NCI-H2227 treated with DMSO at 0.1 percent for 48 hours (cell line): ENCODE results near the gene NRXN3.

ENCODE experiments used
- DNase-seq: peaks from one replicate; lab custom pipeline; 2025; lab: John Stamatoyannopoulos, UW

The NRXN3 gene

DNA sequence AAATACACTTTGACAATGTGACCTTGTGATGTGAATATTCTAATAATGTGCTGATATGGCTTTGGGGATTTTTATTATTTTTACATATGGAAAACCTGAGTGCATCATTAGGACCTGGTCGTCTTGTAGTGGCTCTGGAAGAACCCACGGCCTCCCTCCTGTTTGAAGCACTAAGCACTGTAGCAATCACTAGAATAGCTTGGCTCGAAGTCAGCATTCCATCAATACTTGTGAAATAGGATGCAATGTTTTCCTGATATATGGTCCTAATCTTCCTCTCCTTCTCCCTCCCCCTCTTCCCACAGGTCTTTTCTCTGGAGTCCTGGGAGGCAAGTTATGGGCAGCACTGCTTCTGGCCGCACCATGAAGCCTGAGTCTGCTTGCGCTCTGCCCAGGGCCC is 71.9 kb downstream of the NRXN3 start:
- DNase-seq = no peak

DNA sequence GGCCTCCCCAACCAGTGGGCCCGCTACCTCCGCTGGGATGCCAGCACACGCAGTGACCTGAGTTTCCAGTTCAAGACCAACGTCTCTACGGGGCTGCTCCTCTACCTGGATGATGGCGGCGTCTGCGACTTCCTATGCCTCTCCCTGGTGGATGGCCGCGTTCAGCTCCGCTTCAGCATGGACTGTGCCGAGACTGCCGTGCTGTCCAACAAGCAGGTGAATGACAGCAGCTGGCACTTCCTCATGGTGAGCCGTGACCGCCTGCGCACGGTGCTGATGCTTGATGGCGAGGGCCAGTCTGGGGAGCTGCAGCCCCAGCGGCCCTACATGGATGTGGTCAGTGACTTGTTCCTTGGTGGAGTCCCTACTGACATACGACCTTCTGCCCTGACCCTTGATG is 73.0 kb downstream of the NRXN3 start:
- no peak for DNase-seq

DNA sequence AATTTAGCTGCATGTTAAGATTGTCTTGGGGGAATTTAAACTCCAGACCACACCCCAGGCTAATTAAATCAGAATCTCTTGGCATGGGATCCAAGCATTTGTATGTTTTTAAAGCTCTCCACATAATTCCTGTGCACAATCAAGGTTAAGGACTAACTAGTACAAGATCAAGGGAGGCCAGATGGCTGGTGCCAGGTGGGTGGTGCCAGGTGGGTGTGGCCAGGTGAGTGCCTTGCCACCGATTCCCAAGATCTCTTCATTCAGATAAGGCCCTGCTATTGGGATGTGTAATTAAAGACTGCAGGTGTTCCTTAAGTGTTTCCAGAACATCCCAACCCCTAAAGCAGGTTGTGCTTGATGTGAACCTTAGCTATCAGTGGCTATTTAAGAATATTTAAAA is 75.1 kb downstream of the NRXN3 start:
- no peak for DNase-seq

DNA sequence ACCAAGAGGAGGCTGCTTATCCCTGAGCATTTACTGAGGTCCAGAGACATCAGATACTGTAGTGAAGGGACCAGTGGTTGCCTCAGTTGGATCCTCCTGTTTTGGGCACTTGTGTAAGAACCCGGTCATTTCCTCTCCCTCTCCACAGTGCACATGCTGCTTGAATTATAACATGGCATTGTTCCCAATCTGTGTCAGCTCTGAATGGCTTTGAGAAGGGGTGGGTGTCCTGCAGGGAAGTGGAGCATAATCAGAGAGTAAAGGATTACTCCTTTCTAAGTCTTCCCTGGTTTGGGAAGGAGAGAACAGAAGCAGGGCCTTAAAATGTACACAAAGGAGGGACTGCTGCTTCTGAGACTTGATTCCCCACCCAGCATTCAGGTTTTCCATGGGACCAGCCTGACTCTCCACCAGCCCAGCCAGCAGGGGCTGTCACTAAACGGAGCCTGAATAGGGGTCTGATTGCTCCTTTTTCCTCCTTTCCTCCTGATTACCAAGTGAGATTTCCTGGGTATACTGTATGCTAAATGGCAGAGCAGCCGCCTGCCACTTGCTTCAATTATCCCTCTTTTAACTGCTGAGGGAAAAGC is 78.4 kb downstream of the NRXN3 start:
- peak; percentile 32 for DNase-seq

DNA sequence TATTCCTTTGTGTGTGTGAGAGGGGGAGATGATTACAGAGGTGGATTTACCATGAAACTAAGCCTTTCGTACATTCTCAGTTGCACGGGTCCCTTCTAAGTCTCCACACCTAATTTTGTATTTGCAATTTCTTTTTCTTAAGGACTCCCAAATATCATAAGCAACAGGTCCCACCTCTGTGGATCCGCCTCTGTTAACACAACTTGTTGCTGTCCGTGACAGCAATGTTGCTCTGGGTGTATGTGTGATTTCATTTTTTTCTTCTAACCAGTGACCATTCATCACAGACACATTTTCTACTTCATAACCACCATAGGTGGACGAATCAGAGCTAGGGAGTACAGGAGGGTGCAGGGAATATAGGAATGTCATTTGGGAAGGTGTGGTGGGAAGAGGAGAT is 81.1 kb downstream of the NRXN3 start:
- DNase-seq = no peak

DNA sequence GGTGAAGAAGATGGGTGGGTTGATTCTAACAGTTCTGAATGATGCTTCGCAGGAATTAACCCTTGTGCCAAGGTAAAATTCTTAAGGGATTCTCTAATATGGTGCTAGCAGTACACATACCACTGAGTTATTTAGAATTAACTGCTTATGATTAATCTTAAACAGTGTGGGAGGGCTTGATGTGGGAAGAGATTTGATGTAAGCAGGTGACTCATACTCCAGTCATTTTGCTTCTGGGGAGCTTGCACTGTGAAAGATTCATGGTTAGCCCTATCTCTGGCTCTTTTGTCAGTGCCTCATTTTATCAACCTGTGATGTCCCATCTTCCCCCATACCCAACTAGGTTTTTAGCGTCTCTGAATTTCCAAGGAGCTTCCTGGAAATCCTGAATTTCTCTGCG is 83.8 kb downstream of the NRXN3 start:
- DNase-seq = no peak

DNA sequence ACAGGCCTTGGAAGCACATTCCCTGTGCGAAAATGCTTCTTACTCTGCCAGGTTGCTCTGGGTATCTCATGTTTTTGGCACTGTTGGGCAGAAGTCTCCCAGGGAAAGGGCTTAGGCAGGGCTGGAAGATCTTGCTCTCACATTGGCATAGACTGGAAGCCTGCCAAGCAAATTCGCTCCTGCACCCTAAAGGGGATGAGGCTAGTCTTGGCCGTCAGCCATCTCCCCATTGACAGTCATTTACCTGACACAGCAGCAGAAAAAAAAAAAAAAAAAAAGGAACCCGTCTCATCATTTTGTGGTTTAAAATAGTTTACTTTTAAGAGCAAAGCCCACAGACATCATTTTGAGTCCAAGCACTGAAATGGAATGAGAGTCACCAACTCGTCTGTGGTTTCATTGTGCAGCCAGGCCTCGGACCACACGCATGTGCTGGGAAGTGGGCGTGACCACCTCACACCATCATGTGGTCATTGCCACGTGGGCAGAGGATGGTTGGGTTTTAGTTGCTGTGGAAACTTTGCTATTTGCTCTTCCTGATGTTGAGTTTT is 84.8 kb downstream of the NRXN3 start:
- DNase-seq = peak; percentile 29

DNA sequence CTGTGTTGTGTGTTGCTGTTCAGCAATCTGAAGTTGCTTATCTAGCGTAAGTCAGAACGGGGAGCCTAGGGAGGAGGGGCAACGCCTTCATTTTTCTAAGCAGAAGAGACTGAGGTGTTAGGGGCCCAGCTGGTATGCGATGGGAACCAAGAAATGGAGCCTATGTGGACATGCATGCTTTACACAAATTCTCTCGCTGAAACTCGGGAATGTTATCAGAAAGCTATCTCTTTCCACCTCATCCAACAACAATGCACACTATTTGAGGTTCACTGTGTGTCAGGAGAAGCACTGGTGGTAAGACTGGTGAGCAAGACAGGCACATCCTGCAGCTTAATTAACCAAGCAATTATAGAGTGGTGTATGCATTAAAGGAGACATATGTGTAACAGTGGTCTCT is 89.7 kb downstream of the NRXN3 start:
- DNase-seq = no peak

DNA sequence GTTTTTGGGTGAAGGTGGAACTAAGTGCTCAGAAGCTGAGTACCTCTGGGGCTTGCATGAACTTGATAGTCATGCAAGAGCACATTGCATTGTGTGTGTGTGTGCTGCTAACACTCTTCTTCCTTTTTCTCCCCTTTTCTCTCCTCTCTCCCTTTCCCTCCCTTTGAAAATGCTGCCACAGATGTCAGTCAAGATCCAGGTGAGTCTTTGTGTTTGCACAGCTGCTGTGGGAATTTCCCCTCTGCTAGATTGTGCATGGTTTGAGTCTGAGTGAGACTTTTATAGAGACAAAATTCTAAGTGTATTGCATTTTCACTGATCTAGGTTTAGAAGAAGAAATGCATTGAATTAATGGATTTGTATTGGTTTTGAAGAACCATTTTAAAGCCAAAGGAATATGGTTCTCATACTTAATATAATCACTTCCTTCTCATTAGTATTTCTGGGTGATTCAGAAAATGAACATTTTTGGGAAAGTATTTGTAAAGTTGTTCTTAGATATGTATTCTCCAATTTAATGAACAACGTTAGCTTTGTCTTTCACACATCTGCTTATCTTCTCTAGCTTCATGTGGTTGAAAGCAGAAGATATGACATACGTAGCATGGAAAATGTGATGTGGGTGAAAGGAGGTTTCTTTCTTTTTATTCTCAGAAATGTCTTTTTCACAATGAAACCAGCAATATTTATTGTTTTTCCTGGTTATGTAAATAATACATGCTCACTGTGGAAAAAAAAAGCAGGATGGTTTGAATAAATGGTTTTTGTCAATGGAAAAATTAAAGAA is 108.5 kb downstream of the NRXN3 start:
- no peak for DNase-seq

DNA sequence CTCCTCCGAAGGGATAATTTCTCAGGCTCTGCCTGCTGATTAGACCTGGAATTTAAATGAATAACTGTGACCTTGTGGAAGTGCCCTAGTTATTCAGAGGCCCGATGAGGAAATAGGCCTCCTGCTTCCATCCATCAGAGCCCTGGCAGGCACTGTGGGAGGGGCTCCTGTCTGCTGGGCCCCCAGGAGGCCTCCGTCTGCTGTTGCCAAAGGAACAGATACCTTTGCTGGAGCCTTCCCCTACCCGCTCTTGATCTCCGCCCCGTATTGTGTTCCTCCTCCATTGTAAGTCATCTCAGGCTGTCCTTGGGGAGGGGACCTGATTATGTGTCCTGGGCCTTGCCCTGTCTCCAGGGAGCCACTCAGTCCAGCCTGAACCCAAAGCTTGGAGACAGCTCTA is 112.3 kb downstream of the NRXN3 start:
- DNase-seq = peak; percentile 55

DNA sequence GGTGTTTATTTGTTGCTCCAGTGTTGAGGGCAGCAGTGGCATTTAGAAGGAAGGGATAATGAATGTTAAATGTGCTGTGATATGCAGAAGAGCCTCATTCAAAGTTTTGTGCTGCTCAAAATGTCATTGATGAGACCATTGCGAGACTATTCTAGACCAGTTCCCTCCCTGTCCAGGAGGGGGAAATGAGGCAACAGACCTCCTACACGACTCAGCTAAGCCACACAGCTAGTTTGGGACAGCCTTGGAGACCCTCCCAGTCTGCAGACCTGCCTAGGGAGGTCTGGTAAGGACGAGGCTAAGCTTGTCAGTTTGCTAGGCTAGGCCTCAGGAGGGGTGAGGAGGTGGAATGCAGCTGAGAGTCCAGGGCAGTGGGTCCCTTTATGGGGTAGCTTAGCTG is 116.0 kb downstream of the NRXN3 start:
- DNase-seq = no peak

DNA sequence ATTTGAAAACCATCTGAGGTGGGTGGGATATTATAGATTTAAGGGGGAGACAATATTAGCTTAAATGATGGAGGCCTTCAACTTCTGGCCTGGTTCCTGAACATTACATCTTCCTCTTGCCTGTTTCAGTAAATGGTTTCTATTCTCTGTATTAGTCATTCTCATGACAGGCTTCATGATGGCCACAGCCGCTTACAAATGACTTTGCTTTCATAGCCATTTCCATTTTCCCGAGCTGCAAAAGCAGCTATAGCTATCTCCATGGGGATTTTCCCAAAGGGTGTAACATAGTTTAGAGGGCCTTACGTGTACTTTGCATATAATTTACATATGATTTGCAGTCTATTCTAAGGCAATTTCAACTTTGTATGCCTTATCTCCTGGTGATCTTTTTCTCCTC is 121.8 kb downstream of the NRXN3 start:
- no peak for DNase-seq

DNA sequence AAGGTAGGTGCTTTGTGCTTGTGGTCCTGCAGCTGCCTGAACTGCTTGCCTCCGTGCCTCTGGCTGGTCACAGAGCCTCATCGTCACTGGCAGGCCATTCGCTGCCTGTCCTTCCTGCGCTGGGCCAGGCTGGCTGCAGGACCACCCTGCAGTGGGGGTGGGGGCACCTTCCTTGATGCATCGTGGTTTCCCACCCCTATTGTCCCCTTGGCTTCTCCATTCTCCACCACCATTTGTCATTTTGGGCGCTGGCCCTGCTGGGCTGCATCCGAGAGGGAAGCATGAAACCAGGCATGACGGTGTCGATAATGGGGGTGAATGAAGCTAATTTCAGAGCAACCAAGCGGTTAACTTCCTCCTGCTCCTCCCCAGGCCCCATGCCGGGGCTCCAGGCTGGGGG is 127.7 kb downstream of the NRXN3 start:
- DNase-seq = no peak

DNA sequence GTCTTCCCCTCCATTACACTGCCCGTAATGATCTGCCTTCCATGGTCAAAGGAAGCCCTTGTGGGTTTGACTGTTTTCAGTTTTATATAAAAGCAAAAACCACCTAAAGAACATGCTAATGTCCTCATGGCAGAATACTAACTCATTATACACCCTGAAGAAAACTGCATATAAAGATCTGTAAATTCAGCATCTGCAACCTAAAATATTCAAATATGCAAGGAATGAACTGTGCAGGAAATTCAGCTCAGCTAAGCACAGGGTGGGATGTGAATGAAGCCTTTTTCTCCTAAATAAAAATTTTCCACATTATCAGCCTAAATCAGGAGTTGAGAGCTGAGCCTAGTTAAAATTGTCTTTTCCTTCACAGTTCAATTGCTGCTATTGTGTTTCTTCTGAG is 128.1 kb downstream of the NRXN3 start:
- DNase-seq = no peak

DNA sequence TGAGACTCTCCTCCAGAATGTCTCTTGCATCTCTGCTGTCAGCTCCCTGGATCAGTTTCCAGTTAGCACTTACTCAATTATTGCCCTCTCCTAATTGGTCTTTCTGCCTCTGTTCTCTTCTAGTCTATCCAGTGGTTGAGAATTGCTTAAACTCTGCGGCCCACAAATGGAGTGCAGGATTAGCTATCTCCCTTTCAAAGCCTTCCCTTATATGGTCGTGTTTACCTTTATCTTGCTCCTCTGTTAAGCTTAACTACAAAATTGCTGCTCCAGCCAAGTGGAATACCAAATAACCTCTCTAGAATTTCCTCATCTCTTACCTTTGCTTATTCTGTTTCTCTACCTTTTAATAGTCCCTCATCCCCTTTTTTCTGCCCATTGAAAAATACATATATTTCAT is 132.7 kb downstream of the NRXN3 start:
- DNase-seq = no peak

DNA sequence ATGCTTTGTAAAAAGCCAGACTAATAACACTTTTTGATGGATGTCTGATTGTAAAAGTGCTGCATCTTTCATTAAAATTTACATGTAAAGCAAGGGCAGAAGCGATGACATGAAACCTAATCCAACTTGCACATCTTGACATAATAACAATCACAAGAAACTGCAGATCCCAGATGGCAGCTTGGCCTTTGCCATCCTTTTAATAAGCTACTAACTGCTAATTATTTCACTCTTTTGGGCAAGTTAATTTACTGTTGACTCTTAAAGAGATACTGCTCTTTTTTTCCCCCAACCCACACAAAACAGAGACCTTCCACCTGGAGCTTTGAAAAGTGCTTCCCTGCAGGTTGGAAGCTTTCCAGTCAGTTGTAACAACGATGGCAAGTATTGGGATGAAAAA is 137.5 kb downstream of the NRXN3 start:
- DNase-seq = no peak

DNA sequence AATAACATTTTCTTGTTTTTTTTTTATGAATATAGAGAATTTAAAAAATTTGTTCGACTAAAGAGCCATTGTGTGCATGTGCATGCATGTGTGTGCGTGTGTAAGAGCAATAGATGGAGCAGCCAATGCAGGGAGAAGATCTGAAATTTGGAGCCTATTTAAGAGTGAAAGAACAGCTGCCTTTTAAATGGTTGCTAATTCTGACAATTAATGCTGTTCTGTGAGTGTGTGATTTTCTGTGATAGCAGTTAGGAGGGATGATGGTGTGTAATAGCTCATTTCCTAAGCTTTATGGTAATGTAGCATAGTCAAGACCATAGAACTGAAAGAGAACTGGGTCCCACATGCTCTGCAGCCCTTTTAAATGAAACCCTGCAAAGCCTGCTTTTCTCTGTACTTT is 137.9 kb downstream of the NRXN3 start:
- no peak for DNase-seq

DNA sequence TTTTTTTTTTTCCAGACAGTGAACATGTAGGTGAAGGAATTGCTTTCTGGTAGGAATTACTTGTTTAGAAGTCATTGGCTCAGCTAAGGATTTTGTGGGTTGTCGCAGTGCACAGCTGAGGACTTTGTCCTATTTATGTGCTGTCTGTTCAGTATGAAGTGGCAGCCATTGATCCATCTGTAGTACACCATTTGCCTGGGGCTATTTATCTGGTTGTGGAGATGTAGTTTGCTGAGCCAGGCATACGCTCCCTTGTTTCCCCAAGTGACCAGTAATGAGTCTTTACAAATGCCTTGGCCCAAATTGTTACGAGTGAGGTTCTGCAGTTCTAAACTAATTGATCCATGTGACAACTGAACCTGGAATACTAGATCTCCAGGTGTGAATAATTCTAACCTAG is 140.1 kb downstream of the NRXN3 start:
- no peak for DNase-seq

DNA sequence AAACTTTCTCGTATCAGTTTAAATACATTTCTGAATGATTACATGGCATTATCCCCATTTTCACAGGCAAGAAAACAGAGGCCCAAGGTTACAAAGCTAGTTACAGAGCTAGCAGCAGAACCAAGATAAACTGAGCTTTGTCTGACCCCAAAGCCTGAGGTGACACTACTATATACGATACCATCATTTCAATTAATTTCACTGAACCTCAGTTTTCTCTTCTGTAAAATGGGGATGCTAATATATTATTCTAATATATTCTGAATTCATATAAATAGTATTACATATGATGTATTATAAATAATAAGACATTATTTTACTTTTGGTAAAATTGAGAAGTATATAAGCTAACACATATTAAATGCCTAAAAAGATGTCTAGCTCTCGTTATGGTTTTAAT is 143.3 kb downstream of the NRXN3 start:
- no peak for DNase-seq

DNA sequence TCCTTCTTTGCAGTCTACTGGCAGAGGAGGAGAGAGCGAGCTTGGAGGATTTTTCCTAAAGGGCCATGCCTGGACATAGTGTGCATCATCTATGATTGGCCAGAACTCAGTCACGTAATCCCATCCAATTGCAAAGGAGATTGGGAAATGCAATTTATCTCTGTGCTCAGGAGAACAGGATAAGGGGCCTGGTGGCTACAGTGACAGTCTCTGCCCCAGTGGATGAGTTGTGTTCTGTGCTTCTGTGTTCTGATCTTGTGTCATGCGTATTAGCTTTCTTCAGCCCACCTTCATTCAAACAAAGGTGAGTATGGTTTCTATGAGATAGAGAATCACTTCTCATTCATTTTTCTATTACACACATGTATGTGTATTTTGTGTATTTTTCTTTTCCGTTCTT is 144.3 kb downstream of the NRXN3 start:
- DNase-seq = no peak

DNA sequence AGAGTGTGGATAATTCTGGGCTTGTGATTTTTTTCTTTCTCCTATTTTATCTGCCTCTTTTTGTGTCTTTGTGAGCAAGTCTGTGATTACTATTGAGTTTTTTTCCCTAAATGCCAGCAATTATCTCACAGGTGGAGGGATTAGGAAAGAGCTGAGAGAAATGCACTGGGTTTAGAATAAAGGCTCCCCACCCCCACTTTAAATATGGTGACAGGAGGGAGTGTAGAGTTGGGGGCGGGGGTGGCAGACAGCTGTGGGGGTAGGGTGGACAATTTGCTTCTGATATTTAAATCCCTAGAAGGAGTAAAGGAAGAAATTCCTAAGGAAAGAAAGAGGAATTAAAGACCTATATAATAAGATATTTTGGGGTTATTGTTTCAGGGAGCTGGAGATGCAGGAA is 145.9 kb downstream of the NRXN3 start:
- peak; percentile 93 for DNase-seq

DNA sequence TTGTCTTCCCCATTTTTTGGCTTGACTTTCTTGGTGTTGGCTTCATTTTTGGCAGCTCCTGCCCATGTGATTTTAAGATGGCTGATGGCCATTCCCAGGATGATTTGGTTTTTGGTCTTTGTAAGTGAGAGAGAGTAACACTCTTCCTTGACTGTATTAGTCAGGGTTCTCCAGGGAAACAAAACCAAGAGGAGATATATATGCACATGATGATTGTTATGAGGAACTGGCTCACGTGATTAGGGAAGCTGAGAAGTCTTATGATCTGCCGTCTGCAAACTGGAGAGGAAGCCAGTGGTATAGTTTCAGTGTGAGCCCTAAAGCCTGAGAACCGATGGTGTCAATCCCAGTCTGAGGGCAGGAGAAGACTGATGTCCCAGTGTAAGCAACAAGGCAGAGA is 146.6 kb downstream of the NRXN3 start:
- no peak for DNase-seq

DNA sequence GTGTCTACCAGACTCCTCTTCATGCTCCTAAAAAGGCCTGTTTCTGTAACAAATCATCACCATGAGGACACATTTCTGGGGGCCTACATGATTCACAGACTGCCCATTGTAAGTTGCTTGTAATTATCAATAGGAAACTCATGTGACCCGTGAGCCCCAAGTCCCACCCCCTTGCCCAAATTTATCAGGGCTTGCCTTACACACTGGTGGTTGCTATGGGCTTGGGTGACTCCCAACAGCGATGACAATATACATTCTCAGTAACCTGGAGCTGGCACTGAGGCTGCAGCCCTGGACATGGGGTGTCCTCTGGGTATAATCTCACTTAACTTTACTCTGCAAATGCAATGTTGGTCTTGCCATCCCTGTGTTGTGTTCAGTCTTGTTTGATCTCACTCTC is 149.2 kb downstream of the NRXN3 start:
- no peak for DNase-seq
